Sigmoid colon (tissue), 4 donors: ENCODE data around the gene SPATA25.

Source experiments
- EP300 ChIP-seq, 4 donors: sonication (generic); formaldehyde crosslinking; IDR thresholded peaks; one replicate each; pipeline ENCODE4 v1.6.1; 2017; ENCODE audit warnings: antibody characterized with exemption in 4 of 4
- POLR2AphosphoS5 ChIP-seq, 4 donors: sonication (generic); formaldehyde crosslinking; IDR thresholded peaks; one replicate each; pipeline ENCODE4 v1.6.1; 2017; ENCODE audit warnings: antibody characterized with exemption in 4 of 4
- TF ChIP-seq, protein P1 (sequence below), 4 experiments: fragments of 450-650 bp in 3 of 4; fragments of 200-600 bp in 1 of 4; IDR thresholded peaks; one replicate each; pipeline ENCODE4 v1.5.1; 2016 to 2019; ENCODE audit warnings: antibody characterized with exemption in 4 of 4, mild to moderate bottlenecking in 3 of 4, moderate library complexity in 2 of 4

DNA sequence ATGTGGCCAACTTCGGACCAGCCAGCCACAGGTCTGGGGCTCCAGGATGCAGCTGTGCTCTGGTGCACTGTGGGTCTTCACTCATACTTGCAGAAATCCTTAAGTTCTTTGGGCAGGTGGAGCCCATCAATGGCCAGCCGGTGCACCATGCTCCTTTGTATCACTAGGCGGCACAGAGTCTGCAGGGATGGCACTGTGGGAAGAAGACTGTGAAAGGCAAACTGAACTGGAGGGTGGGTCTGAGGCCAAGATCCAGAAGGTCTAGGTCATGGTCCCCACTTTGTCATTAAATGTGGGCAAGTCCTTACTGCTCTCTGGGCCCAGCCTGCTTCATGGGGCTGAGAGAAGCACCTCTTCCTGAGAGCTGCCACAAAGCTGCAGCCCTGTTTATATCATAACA, 1.3 kb upstream of the SPATA25 start:
- TF ChIP-seq, protein P1, sequence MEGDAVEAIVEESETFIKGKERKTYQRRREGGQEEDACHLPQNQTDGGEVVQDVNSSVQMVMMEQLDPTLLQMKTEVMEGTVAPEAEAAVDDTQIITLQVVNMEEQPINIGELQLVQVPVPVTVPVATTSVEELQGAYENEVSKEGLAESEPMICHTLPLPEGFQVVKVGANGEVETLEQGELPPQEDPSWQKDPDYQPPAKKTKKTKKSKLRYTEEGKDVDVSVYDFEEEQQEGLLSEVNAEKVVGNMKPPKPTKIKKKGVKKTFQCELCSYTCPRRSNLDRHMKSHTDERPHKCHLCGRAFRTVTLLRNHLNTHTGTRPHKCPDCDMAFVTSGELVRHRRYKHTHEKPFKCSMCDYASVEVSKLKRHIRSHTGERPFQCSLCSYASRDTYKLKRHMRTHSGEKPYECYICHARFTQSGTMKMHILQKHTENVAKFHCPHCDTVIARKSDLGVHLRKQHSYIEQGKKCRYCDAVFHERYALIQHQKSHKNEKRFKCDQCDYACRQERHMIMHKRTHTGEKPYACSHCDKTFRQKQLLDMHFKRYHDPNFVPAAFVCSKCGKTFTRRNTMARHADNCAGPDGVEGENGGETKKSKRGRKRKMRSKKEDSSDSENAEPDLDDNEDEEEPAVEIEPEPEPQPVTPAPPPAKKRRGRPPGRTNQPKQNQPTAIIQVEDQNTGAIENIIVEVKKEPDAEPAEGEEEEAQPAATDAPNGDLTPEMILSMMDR (IDR thresholded peaks at IDR 0.05), result no peak
- TF ChIP-seq EP300 (IDR thresholded peaks at IDR 0.05) (no peak), POLR2AphosphoS5 (IDR thresholded peaks at IDR 0.05) (no peak)
